ENCODE measurements around the gene USP48. TPM values are rescaled to one million over a fixed set of nuclear protein-coding genes. Genes with fewer than 3 reads are reported as not detected.
"Not testable (repeated sequence)": the region's sequence is repeated elsewhere in the genome, so short reads cannot be mapped to it uniquely, and the experiment has no call there.

Gene USP48
- total RNA-seq, 2 donors from 2014 or later = 36.2 to 47.5 TPM

DNA sequence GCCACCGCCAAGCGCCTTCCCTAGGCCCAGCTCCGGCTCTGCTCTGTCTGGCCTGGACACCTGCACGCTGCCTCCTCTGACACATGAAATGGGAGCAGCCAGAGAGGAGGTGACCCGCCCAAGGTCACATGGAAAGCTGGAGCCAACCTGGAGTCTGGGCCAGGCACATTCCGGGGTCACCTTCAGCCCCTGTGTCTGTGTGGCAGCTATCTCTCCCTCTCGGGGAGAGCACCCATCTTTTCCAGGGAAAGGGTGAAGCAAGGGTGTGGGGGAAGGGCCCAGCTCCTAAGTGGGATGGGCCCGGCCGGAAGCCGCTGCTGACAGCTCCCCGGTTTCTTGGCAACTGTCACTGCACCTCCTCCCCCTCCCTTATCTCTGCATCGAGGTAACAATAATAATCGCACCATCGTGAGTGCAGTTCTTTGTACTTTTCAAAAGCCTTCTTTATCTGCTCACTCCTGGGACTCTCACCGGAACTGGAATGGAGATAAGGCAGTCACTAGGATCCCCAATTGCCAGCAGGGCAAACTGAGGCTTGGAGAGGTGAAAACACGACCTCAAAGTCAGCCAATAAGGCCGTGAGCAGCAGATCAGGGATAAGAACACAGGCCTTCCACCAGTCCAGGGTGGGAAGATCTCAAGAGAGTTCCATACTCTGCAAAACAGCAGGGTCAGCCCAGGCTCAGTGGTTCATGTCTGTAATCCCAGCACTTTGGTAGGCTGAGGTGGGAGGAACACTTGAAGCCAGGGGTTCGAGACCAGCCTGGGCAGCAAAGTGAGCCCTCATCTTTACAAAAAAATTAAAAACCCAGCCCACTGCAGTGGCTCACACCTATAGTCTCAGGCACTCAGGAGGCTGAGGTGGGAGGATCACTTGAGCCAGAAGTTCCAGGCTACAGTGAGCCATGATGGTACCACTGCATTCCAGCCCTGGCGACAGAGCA lies 150.7 kb downstream of the USP48 start:
- TF ChIP-seq POLR2AphosphoS5 (IDR thresholded peaks at IDR 0.05) (peak; percentile 61), POLR2A (IDR thresholded peaks at IDR 0.05) (no peak)
- TF ChIP-seq, protein P1, sequence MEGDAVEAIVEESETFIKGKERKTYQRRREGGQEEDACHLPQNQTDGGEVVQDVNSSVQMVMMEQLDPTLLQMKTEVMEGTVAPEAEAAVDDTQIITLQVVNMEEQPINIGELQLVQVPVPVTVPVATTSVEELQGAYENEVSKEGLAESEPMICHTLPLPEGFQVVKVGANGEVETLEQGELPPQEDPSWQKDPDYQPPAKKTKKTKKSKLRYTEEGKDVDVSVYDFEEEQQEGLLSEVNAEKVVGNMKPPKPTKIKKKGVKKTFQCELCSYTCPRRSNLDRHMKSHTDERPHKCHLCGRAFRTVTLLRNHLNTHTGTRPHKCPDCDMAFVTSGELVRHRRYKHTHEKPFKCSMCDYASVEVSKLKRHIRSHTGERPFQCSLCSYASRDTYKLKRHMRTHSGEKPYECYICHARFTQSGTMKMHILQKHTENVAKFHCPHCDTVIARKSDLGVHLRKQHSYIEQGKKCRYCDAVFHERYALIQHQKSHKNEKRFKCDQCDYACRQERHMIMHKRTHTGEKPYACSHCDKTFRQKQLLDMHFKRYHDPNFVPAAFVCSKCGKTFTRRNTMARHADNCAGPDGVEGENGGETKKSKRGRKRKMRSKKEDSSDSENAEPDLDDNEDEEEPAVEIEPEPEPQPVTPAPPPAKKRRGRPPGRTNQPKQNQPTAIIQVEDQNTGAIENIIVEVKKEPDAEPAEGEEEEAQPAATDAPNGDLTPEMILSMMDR (IDR thresholded peaks at IDR 0.05) = no peak
- Histone ChIP-seq H3K27ac (peak overlapping the region; percentile 51 to 75), H3K27me3 (replicated peaks; ENCODE audit: insufficient read depth) (no peaks in the 10 kb centered on the region), H3K9me3 (no peaks in the 10 kb centered on the region), H3K36me3 (no peaks in the 10 kb centered on the region), H3K4me3 (no peak overlapping the region), H3K4me1 (replicated peaks) (peaks cover 19% of the 10 kb centered on the region)
- WGBS = 42% methylated on average over 19 of the region's 19 CpGs
- DNase-seq (ENCODE audit: low spot score) = peak; percentile 59
- intact Hi-C loops (cut with DNase I) = no loop called here

DNA sequence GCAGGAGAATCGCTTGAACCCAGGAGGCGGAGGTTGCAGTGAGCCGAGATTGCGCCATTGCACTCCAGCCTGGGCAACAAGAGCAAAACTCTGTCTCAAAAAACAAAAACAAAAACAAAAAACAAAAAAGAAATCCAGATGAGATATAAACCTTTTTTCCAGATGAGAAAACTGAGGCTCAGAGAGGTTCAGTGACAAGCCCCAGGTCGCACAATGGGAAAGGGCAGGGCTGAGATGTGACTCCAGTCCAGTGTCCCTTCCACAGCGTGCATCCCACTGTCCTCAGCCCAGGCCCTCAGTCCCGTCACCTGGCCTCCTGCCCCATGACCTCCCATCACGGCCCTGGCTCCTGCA lies 151.4 kb downstream of the USP48 start:
- H3K4me3 ChIP-seq; H3K36me3 ChIP-seq; H3K27me3 ChIP-seq (replicated peaks; ENCODE audit: insufficient read depth); H3K27ac ChIP-seq; intact Hi-C loops (cut with DNase I); DNase-seq (ENCODE audit: low spot score); H3K9me3 ChIP-seq: not testable (repeated sequence)
- WGBS = 90% methylated on average over 8 of the region's 8 CpGs
- peaks cover 22% of the 10 kb centered on the region for H3K4me1 ChIP-seq (replicated peaks)

DNA sequence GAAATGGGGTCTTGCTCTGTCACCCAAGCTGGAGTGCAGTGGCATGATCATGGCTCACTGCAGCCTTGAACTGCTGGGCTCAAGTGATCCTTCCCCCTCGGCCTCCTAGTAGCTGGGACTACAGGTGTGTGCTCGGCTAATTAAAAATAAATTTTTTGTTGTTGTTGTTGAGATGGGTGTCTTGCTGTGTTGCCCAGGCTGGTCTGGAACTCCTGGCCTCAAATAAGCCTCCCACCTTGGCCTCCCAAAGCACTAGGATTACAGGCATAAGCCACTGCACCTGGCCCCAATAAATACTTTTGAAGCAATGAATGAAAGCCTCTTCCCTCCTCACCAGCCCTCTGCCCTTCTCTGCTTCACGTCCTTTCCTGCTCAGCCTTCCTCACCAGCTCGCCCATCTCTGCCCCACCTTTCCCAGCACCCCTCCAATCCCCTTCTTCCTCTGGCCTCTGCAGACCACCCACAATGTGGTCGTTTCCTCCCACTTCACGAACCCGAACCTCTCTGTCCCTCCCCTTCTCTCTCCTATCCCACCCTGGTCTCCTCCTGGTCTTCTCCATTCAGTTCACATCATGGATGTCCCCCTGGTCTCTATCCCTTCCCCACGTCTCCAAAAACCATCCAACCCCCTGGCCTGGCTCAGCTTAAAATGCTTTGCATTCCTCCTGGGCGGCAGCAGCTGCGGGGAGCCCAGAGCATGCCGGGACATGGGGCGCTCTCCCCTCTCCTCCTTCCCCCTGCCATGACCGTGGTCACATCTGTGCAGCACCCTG lies 152.2 kb downstream of the USP48 start:
- TF ChIP-seq POLR2AphosphoS5 (IDR thresholded peaks at IDR 0.05) = no peak
- no peak for TF ChIP-seq POLR2A (IDR thresholded peaks at IDR 0.05)
- TF ChIP-seq, protein P1 (IDR thresholded peaks at IDR 0.05) = no peak
- no peaks in the 10 kb centered on the region for H3K27me3 ChIP-seq (replicated peaks; ENCODE audit: insufficient read depth)
- no peak overlapping the region for H3K4me3 ChIP-seq
- DNase-seq (ENCODE audit: low spot score) = no peak
- H3K4me1 ChIP-seq (replicated peaks) = peaks cover 22% of the 10 kb centered on the region
- no peaks in the 10 kb centered on the region for H3K9me3 ChIP-seq
- WGBS = 58% methylated on average over 13 of the region's 13 CpGs
- no peak overlapping the region for H3K27ac ChIP-seq
- intact Hi-C loops (cut with DNase I) = no loop called here
- H3K36me3 ChIP-seq = no peaks in the 10 kb centered on the region

DNA sequence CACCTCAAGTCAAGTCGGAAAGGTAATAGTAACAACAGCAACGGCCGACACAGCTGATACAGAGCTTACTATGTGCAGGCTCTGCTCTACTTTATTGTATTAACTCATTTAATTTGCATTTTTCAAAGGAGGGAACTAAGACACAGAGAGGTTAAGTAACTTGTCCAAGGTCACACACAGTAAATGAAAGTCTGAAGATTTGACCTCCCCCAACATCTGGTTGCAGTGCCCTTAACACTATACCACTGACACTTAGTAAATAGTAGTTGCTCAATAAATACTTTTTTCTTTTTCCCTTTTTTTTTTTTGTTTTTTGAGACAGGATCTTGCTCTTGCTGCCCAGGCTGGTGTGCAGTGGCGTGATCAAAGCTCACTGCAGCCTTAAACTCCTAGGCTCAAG lies 153.0 kb downstream of the USP48 start:
- no peaks in the 10 kb centered on the region for H3K36me3 ChIP-seq
- TF ChIP-seq POLR2A (IDR thresholded peaks at IDR 0.05) = no peak
- 96% methylated on average over 4 of the region's 4 CpGs for WGBS
- H3K9me3 ChIP-seq = no peaks in the 10 kb centered on the region
- DNase-seq (ENCODE audit: low spot score) = no peak
- intact Hi-C loops (cut with DNase I) = no loop called here
- peaks cover 26% of the 10 kb centered on the region for H3K4me1 ChIP-seq (replicated peaks)
- no peak overlapping the region for H3K27ac ChIP-seq
- no peak overlapping the region for H3K4me3 ChIP-seq
- H3K27me3 ChIP-seq (replicated peaks; ENCODE audit: insufficient read depth) = no peaks in the 10 kb centered on the region

DNA sequence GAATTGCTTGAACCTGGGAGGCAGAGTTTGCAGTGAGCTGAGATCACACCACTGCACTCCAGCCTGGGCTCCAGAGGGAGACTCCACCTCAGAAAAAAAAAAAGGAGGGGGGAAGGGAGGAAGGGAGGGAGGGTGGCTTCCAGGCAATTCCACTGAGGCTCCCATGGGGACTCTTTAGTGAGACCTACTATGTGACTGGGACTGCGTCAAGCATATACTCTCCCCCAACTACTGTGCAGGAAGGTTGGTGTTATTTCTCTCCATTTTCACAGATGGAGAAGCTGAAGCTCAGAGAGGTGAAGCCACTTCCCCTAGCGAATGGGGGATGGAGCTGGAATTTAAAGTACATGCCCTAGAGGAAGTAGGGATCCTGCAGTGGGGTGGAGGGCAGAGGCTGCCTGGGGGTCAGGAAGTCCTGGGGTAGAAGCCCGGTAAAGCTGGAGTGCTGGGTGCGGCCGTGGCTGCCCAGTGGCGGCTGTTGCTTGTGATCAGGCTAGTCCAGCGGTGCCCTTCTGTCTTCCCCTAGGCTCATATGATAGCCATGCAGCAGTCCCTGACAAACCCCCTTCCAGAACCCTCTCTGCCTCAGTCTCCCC lies 154.1 kb downstream of the USP48 start:
- H3K36me3 ChIP-seq = no peaks in the 10 kb centered on the region
- H3K9me3 ChIP-seq = no peaks in the 10 kb centered on the region
- H3K4me1 ChIP-seq (replicated peaks) = peaks cover 26% of the 10 kb centered on the region
- WGBS = 77% methylated on average over 7 of the region's 7 CpGs
- no peak for TF ChIP-seq POLR2AphosphoS5 (IDR thresholded peaks at IDR 0.05)
- TF ChIP-seq, protein P1 (IDR thresholded peaks at IDR 0.05) = no peak
- no peak for TF ChIP-seq POLR2A (IDR thresholded peaks at IDR 0.05)
- no peak for DNase-seq (ENCODE audit: low spot score)
- no peak overlapping the region for H3K4me3 ChIP-seq
- intact Hi-C loops (cut with DNase I) = no loop called here
- no peak overlapping the region for H3K27ac ChIP-seq
- H3K27me3 ChIP-seq (replicated peaks; ENCODE audit: insufficient read depth) = no peaks in the 10 kb centered on the region

Other genes with a start within 250 kb of the USP48 start
- gene RAP1GAP, start 113.8 kb downstream of the USP48 start, total RNA-seq = 10 to 100 TPM; 22.9 to 36.1 TPM
- 1 to 10 TPM in 1 of 2 donors, under 1 TPM in 1; 0.32 to 1.6 TPM for gene LDLRAD2, start 29.1 kb upstream of the USP48 start, total RNA-seq
- 100 to 1,000 TPM; 135 to 257 TPM for gene HSPG2, start 154.2 kb upstream of the USP48 start, total RNA-seq
- not detected for gene CELA3B, start 193.9 kb upstream of the USP48 start, total RNA-seq
- not detected for gene CELA3A, start 218.5 kb upstream of the USP48 start, total RNA-seq

All from prostate gland (tissue), 2 donors.